HepG2 (cell line): ENCODE data around the gene MXRA7. TPM values are rescaled to one million over a fixed set of nuclear protein-coding genes. Genes with fewer than 3 reads are reported as not detected.
A peak's percentile ranks its signal among the peaks of the same experiment; 100 is the strongest.

Experiments
- ARID5B ChIP-seq: IDR thresholded peaks from 2 replicates; pipeline ENCODE4 v1.4.0; 2020; ENCODE audit warnings: mild to moderate bottlenecking, missing genetic modification reagents
- ARNTL ChIP-seq: sonication (generic); formaldehyde crosslinking; IDR thresholded peaks from 2 replicates; pipeline ENCODE4 v1.4.0; 2020; ENCODE audit warnings: mild to moderate bottlenecking, missing genetic modification reagents
- BATF2 ChIP-seq: sonication (generic); formaldehyde crosslinking; IDR thresholded peaks from 2 replicates; pipeline ENCODE4 v1.8.0; 2022; ENCODE audit warnings: mild to moderate bottlenecking, missing genetic modification reagents, moderate library complexity
- GATAD1 ChIP-seq: IDR thresholded peaks from 2 replicates; pipeline ENCODE4 v1.6.1; 2016; ENCODE audit warnings: missing genetic modification reagents, missing compliant biosample characterization
- IRF2 ChIP-seq: IDR thresholded peaks from 2 replicates; pipeline ENCODE4 v1.6.1; 2018; ENCODE audit warnings: missing genetic modification reagents, missing compliant biosample characterization
- KLF13 ChIP-seq: sonication (generic); formaldehyde crosslinking; IDR thresholded peaks from 2 replicates; pipeline ENCODE4 v1.4.0; 2020; ENCODE audit warnings: mild to moderate bottlenecking, missing genetic modification reagents
- KLF9 ChIP-seq: IDR thresholded peaks from 2 replicates; pipeline ENCODE4 v1.6.1; 2016; ENCODE audit warnings: low read depth
- RORA ChIP-seq: sonication (generic); formaldehyde crosslinking; IDR thresholded peaks from 2 replicates; pipeline ENCODE4 v1.5.0; 2020; ENCODE audit warnings: mild to moderate bottlenecking, missing genetic modification reagents, moderate library complexity
- STAT5B ChIP-seq: sonication (generic); formaldehyde crosslinking; IDR thresholded peaks from 2 replicates; pipeline ENCODE4 v1.4.0; 2020; ENCODE audit warnings: missing genetic modification reagents
- ZBTB2 ChIP-seq: sonication (generic); formaldehyde crosslinking; IDR thresholded peaks from 2 replicates; pipeline ENCODE4 v1.8.0; 2022; ENCODE audit warnings: low read depth, missing genetic modification reagents
- ZFP37 ChIP-seq: sonication (generic); formaldehyde crosslinking; IDR thresholded peaks from 2 replicates; pipeline ENCODE4 v1.4.0; 2020; ENCODE audit warnings: missing genetic modification reagents, borderline replicate concordance
- ZNF101 ChIP-seq: sonication (generic); formaldehyde crosslinking; IDR thresholded peaks from 2 replicates; pipeline ENCODE4 v1.4.0; 2020; ENCODE audit warnings: mild to moderate bottlenecking, low read depth, missing genetic modification reagents, borderline replicate concordance
- ZNF331 ChIP-seq: sonication (generic); formaldehyde crosslinking; IDR thresholded peaks from 2 replicates; pipeline ENCODE4 v1.4.0; 2020; ENCODE audit warnings: missing genetic modification reagents
- ZNF577 ChIP-seq: sonication (generic); formaldehyde crosslinking; IDR thresholded peaks from 2 replicates; pipeline ENCODE4 v1.4.0; 2020; ENCODE audit warnings: mild to moderate bottlenecking, low read depth, missing genetic modification reagents, borderline replicate concordance
- ZNF724P ChIP-seq: sonication (generic); formaldehyde crosslinking; IDR thresholded peaks from 2 replicates; pipeline ENCODE4 v1.8.0; 2022; ENCODE audit warnings: missing genetic modification reagents, borderline replicate concordance
- ZNF788 ChIP-seq: sonication (generic); formaldehyde crosslinking; IDR thresholded peaks from 2 replicates; pipeline ENCODE4 v1.5.0; 2020; ENCODE audit warnings: mild to moderate bottlenecking, missing genetic modification reagents, borderline replicate concordance
- polyA plus RNA-seq, 8 experiments: library from polyadenylated mRNA; depleted of rRNA in 3 of 8; stranded (reverse) in 7 of 8; unstranded in 1 of 8; fragments of >200 nt; fragmentation: Illumina TruSeq in 4 of 8; extraction: Trizol in 4 of 8; gene quantifications; 2 replicates each; pipeline versions ENCODE4 v1.2.1 to v1.2.3, GENCODE V29; 2011 to 2016; ENCODE audit warnings: low read depth in 4 of 8, missing spikeins in 1 of 8, mixed read lengths in 1 of 8; ENCODE audit not compliant: insufficient read depth in 1 of 8
- total RNA-seq, 5 experiments: library from RNA; depleted of rRNA; stranded (reverse); fragments of >200 nt; fragmentation: Illumina TruSeq; extraction: Trizol; gene quantifications; 2 replicates each; pipeline ENCODE4 v1.2.3, GENCODE V29; 2016; ENCODE audit warnings: low read depth in 1 of 5
- TF ChIP-seq, protein P1 (sequence below): sonication (generic); formaldehyde crosslinking; conservative IDR thresholded peaks from 2 replicates; pipeline ENCODE4 v1.4.0; 2020; ENCODE audit warnings: mild to moderate bottlenecking, missing genetic modification reagents, moderate library complexity

Gene MXRA7
- total and polyA plus RNA-seq, 2 of the 13 experiments (the other 11 are each of a cell fraction or from before 2014, with no cell fraction given) = 44.8 to 112 TPM

GRCh38 chr17:76700617-76701470, 9.9 kb downstream of the MXRA7 start (continued):
- TF ChIP-seq ZFP37 (CRISPR knock-in tag) = 0 out of 2 replicates have a peak, but pooled peaks have one; percentile 22
- TF ChIP-seq ARID5B (CRISPR knock-in tag) = peak; percentile 77
- peak; percentile 19; the same call in 1 of the 2 replicates for TF ChIP-seq ZNF724P (CRISPR knock-in tag)
- no peak for TF ChIP-seq BATF2 (CRISPR knock-in tag)
- TF ChIP-seq KLF13 (CRISPR knock-in tag) = peak; percentile 26; the same call in 1 of the 2 replicates
- TF ChIP-seq STAT5B (CRISPR knock-in tag) = no peak
- TF ChIP-seq ZBTB2 (CRISPR knock-in tag) = peak; percentile 45; the same call in 1 of the 2 replicates
- no peak; the same call in 1 of the 2 replicates for TF ChIP-seq ZNF577 (CRISPR knock-in tag)
- peak; percentile 88 for TF ChIP-seq ZNF788 (CRISPR knock-in tag)
- TF ChIP-seq KLF9 = 0 out of 2 replicates have a peak, but pooled peaks have one; percentile 73
- peak; percentile 85 for TF ChIP-seq ARNTL (CRISPR knock-in tag)
- TF ChIP-seq ZNF331 (CRISPR knock-in tag) = peak; percentile 34; the same call in 1 of the 2 replicates
- peak; percentile 56; the same call in 1 of the 2 replicates for TF ChIP-seq GATAD1 (CRISPR knock-in tag)
- no peak for TF ChIP-seq RORA
- TF ChIP-seq ZNF101 = no peak
- peak; percentile 74; the same call in 1 of the 2 replicates for TF ChIP-seq IRF2
- TF ChIP-seq, protein P1, sequence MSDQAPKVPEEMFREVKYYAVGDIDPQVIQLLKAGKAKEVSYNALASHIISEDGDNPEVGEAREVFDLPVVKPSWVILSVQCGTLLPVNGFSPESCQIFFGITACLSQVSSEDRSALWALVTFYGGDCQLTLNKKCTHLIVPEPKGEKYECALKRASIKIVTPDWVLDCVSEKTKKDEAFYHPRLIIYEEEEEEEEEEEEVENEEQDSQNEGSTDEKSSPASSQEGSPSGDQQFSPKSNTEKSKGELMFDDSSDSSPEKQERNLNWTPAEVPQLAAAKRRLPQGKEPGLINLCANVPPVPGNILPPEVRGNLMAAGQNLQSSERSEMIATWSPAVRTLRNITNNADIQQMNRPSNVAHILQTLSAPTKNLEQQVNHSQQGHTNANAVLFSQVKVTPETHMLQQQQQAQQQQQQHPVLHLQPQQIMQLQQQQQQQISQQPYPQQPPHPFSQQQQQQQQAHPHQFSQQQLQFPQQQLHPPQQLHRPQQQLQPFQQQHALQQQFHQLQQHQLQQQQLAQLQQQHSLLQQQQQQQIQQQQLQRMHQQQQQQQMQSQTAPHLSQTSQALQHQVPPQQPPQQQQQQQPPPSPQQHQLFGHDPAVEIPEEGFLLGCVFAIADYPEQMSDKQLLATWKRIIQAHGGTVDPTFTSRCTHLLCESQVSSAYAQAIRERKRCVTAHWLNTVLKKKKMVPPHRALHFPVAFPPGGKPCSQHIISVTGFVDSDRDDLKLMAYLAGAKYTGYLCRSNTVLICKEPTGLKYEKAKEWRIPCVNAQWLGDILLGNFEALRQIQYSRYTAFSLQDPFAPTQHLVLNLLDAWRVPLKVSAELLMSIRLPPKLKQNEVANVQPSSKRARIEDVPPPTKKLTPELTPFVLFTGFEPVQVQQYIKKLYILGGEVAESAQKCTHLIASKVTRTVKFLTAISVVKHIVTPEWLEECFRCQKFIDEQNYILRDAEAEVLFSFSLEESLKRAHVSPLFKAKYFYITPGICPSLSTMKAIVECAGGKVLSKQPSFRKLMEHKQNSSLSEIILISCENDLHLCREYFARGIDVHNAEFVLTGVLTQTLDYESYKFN (CRISPR knock-in tag) = peak; percentile 86
